OCI-LY7 (cell line): ENCODE data around the gene CAPRIN1.

ENCODE experiments used
- EZH2phosphoT487 ChIP-seq: fragments of 200-600 bp; sonication (generic); IDR thresholded peaks from 2 replicates; pipeline ENCODE4 v1.6.1; 2018; ENCODE audit warnings: low read depth, borderline replicate concordance, mild to moderate bottlenecking, mixed run types, antibody characterized with exemption, low read length, moderate library complexity, mixed read lengths
- TF ChIP-seq, protein P1 (sequence below): fragments of 200-600 bp; sonication (generic); conservative IDR thresholded peaks from 2 replicates; pipeline ENCODE4 v1.5.1; 2014; ENCODE audit warnings: mild to moderate bottlenecking, antibody characterized with exemption, low read length, moderate library complexity, mixed read lengths

DNA sequence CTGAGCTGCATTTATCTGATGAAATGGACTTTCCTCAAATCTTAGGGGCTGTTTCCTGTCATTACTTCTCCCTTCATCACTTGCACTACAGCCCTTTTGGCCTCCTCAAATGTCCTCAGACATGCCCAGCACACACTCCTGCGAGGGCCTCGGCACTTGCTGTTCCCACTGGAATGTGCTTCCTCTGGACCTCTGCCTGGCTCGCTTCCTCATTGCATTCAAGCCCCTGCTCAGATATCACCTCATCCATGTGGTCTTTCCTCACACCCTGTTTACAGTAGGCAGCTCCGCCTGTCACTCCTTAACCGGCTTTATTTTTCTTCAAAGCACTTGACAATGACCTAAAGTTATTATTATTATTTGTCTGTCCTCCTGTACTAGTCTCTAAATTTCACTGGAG is 62.9 kb downstream of the CAPRIN1 start:
- TF ChIP-seq, protein P1, sequence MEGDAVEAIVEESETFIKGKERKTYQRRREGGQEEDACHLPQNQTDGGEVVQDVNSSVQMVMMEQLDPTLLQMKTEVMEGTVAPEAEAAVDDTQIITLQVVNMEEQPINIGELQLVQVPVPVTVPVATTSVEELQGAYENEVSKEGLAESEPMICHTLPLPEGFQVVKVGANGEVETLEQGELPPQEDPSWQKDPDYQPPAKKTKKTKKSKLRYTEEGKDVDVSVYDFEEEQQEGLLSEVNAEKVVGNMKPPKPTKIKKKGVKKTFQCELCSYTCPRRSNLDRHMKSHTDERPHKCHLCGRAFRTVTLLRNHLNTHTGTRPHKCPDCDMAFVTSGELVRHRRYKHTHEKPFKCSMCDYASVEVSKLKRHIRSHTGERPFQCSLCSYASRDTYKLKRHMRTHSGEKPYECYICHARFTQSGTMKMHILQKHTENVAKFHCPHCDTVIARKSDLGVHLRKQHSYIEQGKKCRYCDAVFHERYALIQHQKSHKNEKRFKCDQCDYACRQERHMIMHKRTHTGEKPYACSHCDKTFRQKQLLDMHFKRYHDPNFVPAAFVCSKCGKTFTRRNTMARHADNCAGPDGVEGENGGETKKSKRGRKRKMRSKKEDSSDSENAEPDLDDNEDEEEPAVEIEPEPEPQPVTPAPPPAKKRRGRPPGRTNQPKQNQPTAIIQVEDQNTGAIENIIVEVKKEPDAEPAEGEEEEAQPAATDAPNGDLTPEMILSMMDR = no peak
- TF ChIP-seq EZH2phosphoT487 = no peak
